Suppressor macrophage treated with lipopolysaccharide for 4 hours (primary cell): Measurements from ENCODE around the gene SPATA46.

Source experiments
- DNase-seq: peaks from one replicate; pipeline ENCODE4 v3.0.0-alpha.2; 2020

The SPATA46 gene

DNA sequence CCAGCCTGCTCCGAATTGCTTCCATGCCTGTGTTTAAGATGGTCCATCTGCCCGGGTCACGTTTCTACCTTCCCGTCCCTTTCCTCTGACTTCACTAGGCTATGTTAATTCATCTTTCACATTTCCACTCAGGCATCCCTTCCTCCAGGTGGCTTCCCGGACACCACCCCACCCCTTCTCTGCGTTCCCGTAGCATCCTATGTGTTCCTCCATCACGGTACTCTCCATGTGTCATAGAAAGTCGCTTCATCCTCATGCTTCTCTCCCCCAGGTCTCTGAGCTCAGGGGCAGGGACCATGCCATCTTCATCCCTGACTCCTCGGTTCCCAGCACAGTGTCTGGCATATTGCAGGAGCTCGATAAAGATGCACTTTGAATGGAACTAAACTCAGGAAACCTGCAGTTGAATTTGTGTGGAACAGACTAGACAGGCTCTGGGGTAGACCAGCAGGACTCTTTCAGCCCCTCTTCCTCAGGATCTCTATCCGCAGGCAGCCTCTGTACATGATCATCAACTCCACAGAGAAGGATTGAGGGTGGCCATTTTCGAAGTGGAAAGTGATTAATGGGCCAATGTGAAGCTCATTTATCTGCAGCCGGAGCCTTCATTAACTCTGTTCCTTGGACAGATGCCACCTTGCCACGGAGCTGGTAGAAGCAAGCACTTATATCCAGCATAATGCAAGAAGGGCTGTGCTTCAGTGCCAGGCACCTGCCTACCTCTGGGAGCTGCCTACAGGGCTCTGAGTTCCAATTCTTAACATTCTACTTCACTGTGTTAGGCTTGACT is 13.9 kb upstream of the SPATA46 start:
- no peak for DNase-seq

DNA sequence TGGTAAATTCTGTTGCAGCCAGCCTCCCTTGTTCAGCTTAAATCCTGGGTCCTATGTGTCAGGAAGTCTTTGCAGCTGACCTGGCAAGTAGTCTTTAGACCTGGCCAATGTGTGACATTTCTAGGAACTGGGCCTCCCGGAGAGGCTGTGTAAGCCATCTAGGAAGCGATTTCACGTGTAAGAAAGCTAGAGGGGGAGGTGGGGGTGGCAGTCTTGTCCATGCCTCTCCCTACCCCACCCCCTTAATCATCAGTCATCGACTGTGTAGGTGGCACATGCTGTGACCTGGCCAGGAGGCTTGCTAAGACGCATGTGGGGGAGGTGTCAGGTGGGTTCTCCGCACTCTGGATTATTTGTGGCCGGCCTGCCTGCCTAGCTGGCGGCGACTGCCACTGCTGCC is 13.3 kb upstream of the SPATA46 start:
- no peak for DNase-seq

DNA sequence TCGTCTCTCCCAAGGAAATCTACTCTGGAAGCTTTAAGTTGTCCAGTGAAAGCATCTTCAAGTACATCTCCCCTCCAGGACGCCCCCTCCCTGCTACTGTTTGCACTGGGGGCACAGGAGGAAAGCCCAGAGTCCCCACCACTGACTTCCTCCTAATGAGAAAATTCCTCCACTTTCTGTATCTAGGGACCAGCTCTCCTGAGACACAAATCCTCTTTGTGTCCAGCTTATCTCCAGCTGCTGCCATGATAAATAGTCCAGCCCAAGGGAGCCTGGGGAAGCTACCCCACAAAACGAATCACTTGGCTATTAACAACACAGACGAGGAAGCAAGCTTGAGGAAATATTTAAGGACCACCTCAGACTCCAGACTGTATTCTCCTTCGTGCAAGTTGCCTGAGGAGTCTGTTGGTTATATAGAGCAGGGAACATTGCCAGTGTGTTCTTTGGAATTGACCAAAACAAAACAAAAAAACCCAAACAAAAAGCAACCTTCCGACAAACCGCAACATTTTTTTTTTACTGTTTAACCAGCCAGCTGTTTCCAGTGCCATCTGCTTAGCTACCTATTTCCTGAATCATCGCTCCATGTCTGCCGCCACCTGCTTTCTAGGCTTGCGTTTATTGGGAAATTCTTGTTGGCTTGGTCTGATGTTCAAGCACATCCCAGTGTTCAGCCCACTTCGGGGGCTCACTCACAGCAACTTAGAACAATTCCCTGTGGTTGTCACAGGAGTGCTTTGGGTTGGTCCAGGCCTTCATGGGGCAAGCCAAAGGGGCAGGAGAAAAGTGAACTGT is 12.6 kb upstream of the SPATA46 start:
- no peak for DNase-seq

DNA sequence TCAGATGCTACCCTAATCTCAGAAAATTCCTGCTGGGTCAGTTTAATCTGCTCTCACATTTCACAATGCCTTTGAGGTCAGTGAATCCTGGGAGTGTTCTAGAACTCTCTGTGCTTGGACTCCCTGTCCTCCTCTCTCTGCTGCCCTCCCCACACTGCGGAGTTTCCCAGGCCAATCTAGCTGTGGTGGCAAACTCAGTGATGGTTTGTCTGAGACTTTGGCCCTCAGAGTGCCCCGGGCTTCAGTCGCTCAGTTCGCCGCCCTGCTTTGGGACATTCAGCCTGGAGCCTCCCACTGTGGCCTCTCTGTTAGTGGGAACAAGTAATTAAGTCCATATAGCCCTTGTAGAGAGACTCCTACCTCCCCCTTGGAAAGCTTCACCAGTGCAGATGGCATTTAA is 12.0 kb upstream of the SPATA46 start:
- DNase-seq: no peak

DNA sequence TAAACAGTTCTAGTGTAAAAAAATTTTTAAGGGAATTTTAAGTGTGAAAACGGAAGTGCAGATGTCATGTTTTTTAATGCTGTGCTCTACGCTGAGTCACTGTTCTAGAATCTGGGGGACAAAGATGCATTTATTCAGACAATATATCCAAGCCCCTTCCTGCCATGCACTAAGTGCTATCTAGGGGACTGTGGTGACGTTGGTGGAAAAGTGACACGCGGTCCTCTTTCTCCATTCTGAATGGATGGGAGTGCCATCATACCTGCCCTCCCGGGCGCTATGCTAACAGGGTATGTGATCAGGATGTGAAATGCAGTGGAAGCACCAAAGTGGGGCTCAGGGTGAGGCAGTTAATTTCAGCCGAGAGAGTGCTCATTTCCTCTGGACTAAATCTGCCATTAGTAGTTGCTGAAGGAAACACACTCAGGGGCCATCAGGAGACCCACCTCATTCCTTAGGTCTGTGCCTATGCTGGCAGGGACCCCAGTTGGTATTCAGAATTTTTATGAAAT is 11.5 kb upstream of the SPATA46 start:
- no peak for DNase-seq

DNA sequence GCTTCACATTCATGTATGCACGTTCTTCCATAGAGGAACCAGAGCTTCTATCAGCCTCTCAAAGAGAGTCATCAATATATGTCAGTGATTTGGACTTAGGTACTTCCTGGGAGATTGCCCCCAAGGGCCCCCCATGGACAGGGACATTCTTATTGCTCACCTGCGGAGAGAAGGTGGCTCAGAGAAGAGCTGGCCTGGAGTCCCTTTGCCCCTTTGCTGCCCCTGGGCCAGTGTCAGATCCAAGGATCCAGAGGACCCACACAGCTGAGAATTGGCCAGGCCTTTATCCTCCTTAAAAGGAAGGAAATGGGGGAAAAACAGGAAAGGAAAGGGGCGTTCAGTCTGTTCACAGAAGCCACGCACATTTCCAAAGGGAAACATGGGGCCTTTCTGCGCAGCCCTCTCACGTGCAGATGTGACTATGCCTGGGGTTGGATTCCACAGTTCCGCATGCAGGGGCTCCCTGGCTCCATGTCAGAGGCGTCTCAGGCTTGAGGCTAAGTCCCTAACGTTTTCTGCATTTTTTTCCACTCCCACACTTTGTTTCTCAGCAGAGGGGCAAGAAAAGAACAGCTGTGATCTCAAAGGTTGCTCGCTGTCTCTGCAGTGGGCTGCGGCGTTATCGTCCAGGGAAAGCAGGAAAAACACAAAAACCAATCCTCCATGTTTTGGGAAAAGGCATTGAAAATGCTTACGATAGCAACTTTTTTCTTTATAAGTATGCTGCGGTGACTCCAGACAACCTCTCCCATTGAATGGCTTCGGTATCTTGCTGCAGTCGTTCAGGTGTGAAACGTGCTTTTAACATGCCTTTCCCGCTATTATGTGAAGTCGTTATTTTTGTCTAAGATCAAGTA is 10.8 kb upstream of the SPATA46 start:
- no peak for DNase-seq

DNA sequence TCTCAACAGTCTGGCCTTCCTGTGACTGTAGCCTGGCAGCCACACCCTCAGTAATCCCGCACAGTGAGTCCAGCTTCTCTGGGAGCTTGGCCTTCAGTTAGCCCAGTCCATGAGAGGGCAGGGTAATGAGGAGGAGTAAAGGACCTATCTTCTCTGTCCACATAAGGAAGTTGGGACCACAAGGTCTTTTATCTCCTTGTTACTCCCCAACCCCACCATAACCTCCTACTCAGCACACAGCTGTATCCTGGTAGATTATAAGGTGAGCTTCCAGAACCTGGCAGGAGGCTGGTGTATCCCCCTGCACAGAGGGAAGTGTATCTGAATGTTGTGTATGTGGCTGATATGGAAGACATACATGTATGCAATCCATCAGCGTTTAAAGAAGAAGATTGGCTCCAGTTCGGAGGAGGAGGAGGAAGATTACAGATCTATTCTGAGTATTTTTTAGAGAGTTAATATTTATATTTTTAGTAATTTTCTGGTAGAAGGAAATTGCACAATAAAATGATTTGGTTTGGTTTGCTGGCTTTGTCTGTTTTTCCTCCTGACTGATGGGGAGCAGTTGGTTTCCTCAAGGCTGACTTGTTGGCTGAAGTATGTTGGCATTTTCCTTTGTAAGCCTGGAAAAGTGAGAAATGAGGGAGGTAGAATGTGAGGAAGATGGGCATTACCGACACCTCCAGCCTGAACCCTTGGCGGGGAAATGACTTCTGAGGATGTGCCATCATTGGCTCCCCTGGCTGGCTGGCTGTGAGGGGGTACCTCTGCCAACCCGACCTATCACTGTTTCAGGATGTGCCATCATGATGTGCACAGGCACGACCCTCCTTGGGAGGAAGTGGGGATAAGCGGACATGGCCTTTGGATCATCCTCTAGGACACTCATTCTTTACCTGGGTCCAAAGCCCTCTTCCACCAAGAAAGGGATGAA is 9.9 kb upstream of the SPATA46 start:
- DNase-seq: no peak

DNA sequence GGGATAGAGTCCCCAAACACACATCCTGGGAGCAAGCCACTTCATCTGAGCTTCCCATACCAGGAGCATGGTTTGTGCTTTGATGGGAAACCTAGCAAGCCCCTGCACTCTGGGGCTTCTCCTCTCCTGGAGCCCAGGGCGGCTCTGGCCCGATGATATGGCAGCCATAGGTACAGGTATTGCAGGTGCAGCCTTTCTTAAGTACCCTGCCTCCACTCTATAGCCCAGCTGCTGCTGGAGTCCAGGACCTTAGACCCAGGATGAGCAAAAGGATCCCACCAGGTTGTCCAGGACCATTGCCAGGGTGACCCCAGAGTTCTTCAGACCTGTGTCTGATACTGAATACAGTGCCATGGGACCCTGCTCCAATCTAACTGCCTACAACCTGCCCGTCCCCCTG is 9.0 kb upstream of the SPATA46 start:
- no peak for DNase-seq

DNA sequence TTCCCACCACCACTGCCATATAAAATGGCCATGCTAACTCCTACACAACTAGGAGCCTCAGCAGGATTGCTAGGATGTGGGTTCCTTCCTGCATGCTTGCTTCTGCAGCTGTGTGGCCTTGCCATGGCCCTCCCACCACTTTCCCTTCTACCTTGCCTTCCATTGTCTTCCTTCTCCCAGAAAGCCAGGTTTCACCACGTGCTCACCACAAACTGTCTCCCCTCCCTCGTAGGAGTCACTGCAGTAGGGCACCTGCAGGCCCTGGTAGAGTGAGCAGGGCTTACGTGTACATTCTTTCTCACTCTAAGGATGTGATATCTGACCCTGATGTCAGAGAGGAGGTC is 8.6 kb upstream of the SPATA46 start:
- DNase-seq: no peak

DNA sequence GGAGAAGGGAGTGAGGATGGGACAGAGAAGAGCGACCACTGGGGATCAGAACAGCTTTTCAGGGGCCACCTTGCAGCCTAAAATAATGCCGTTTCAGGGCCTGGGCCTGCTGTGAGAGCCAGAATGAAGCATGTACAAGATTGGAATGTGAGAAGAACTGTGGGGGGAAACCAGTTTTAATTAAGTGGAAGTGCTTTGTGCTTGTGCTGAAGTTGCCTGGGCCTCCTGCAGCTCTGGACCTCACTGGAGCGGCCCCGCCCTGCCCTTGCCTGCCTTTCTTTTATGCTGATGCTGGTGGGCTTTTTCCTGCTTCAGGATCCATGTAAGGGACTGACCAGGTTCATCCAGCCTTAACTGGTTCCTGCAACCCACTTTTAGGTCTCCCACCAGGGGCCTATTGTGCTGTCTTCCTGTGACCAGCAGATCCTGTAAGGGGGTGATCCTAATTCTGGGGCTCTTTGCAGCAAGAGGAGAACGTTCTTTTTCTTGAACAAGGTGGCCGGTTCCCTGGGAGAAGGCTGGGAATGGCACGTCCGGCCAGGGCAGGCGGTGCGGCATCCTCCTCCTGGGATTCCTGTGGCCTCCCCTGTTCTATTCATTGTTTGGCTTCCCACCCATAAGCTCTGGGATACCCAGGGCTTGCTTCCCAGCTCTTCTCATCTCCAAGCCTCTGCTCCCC is 8.1 kb upstream of the SPATA46 start:
- DNase-seq: no peak

DNA sequence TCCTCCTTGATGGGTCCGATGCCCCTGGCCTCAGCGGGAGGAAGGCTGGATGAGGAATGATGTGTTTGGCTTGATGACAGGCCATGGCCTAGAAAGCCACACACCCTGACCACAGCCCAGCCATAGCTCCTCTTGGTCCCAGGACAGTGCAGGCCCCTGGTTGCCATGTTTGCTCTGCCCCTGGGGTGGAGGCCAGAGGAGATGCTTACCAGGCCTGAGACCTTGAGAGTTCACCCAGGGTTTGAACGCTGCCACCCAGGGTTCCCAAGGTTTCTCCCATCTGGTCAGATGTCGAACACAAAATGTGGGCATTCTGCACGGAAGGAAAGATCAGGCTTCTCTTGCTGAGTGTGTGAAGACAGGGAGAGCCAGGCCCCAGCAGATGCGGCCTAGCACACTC is 7.5 kb upstream of the SPATA46 start:
- DNase-seq: no peak

DNA sequence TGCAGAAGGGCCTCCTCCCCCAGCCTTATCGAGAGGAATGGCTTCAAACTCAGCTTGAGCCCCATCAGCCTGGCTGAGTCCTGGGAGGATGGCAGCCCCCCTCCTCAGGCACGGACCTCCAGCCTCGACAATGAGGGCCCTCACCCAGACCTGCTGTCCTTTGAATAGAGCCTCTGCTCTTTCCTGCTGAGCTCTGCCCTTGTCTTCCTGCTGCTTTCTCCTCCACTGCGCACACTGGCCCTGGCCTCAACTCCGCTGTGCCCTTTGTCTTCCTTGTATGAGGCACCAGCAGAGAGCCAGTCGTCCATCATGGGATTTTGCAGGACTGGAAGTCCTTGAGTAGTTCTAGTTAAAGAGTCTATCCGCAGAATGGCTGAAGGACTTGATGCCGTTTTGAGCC is 6.9 kb upstream of the SPATA46 start:
- DNase-seq: no peak

DNA sequence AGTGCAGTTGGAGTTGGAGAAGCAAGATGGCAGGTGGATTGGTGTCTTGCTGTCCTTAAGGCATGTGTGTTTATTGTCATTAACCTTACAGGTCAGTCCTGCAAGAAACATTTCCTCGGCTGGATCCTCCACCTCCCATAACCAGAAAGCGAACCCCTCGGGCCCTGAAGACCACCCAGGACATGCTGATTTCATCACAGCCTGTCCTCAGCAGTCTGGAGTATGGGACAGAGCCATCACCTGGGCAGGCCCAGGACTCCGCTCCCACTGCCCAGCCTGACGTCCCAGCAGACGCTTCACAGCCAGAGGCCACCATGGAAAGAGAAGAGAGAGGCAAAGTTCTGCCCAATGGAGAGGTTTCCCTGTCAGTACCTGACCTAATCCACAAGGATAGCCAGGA is 6.4 kb upstream of the SPATA46 start:
- DNase-seq: no peak

DNA sequence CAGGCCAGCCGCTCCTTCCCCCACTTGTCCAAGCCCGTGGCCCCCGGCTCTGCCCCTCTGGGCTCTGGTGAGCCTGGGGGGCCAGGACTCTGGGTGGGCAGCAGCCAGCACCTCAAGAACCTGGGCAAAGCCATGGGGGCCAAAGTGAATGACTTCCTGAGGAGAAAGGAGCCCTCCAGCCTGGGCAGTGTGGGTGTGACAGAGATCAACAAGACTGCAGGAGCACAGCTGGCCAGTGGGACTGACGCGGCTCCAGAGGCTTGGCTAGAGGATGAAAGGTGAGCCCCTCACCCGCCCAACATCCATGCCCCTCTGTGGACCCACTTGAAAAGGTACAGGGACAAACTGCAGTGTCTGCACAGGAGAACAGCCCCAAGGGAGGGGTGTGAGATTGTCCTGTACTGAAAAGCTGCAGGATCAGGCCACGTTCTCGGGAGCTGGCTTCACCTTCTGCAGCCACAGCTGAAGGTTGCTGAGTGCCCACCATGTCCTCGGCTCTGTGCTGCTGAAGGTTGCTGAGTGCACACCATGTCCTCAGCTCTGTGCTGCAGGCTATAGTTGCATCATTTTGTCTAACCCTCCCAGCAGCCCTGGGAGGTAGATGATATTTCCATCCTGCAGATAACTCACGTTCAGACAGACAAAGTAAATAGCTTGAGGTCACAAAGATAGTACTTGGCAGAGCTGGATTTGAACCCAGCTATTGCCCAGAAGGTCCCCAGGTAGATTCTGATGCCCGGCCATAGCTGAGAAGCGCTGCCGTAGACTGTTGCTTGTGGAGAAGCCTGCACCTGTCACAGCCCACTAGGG is 5.5 kb upstream of the SPATA46 start:
- no peak for DNase-seq

DNA sequence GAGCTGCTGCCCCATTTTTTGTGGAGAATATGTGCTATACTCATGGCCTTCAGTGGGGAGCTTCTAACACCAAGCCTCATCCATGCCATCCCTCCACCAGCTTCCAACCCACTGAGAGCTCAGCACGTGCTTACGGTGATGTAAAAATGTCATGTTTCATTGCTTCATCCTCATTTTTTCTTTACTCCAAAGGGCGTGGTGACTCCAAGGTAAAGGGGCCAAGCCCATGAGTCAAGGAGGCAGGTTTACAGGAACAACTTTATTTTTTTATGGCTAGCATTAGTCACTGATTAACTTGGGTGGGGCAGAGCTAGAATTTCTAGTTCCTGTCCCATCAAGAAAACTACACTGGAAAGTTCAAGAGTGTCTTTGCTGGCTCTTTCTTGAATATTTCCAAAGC is 4.7 kb upstream of the SPATA46 start, which contains the start of gene C1orf226:
Gene C1orf226 (plus strand): TSS at position 346 of the 400 bp plus-strand sequence. CDS start 174 bp downstream, outside the sequence.
- no peak for DNase-seq

DNA sequence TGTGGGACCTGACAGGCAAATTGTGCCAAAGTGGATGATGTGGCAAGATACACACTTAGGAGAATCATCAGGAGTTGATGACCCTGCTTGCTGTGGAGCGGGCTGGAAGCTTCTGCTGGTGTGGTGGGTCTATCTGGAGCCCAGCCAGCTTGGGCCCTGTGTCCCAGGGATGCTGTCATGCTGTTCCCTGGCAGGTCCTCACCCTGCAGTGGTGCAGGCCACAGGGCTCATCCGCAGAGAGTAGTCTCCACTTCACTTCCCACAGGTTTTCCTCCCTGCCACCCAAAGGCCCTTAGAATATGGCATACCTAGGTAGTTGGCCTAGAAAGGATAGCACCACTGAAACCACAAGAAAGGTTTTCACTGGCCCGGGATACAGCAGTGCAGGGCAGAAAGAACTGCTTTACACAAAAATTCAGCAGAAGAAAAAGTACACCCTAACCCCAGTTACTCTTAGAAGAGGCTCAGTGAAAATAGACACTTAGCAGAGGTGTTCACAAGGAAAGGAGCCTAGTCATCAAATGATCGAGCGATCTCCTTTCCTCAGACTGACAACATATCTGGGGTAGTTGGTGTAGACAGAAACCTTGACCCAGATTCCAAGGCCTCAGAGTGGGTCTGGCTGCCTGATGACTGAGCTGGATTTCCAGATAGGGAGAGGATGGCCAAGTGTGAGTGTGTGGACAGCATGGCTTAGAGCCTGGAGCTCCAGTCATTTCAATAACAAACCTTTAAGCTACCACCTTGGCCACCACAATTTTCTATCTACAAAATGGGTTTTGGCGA is 3.6 kb upstream of the SPATA46 start:
- no peak for DNase-seq

DNA sequence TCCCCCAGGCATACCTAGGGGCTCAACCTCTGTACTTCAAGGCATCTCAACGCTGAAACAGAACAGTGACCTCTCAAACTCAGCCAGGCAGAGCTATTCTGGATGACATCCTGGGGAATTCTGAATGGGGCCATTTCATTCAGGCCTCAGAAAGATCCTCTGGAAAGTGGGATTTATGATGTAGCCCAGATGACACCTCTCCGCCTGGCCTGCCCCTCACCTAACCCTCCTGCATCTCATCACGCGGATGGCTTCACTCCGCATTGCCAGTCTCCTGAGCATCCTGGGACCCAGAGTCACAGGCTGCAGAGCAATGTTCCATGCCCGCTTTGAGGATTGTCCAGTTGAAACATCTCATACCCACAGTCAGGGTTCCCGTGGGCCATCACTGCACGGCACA is 1.2 kb downstream of the SPATA46 start:
- DNase-seq: no peak

DNA sequence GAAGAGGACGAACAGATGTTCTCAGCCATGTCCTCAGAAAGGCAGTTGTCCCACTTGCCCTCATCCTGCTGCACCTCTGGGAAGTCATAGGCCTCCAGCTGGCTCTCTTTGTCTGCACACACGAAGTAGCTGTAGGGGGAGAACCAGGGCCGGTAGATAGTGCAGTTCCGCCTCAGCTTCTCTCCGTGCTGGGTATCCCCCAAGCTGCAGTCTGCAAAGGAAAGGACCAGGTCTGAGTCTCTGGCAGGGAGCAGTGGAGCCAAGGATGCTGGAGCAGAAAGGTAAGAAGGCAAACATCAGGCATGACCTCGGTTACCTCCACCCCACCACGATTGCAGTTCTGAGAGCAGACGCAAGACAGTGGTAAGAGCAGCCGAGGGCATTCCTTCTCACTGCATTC is 2.2 kb downstream of the SPATA46 start:
- DNase-seq: no peak

DNA sequence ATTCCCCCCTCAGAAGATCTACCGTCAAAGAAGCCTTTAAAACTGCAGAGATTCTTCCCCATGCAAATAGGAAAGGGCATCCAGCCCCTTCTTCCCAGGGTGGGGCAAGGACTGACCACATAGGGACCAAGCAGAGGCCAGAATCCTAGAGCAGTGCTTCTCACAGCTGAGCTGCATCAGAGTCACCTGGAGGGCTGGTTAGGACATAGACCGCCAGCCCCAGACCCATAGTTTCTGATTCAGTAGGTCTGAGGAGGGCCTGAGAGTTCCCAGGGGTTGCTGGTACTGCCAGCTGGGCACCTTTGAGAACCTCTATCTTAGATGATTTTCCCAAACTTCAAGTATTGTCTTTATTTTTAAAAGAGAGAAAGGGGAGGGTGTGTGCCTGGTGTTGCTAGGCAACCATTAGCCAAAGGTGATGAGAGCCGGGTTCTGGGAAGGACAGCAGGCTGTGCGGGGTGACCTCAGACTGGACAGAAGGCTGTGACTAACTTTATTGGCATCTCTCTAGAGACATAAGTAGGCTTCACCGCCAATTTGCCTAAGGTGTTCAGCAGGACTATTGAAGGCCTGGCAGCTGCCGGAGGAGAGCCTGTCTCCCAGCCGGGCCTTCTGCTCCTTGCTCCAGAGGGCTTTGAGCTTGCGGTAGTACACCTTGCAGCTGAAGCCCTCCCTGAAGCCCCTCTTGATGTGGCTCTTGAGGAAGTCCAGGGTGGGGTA is 3.0 kb downstream of the SPATA46 start:
- DNase-seq: no peak
